H1 (cell line): ENCODE measurements around the gene HOXB9. TPM values are rescaled to one million over a fixed set of nuclear protein-coding genes. Genes with fewer than 3 reads are reported as not detected.

ENCODE experiments used
- CTCF ChIA-PET: fragments of 300-600 bp; sonication (Branson Sonifier 250); formaldehyde crosslinking; loops from one replicate; lab custom pipeline; 2021; ENCODE audit not compliant: partially characterized antibody; lab: Charles Lee
- POLR2A ChIA-PET: fragments of 300-600 bp; sonication (Branson Sonifier 250); formaldehyde crosslinking; loops from one replicate; lab custom pipeline; 2021; ENCODE audit warnings: inconsistent platforms; ENCODE audit not compliant: partially characterized antibody; lab: Charles Lee
- DNase-seq, 2 experiments: peaks; one replicate each; pipeline versions ENCODE4 v3.0.0 to v3.0.0-alpha.2; 2010 to 2022; ENCODE audit warnings: low spot score in 2 of 2, low read depth in 1 of 2, mixed read lengths in 1 of 2
- FAIRE-seq: peaks from 2 replicates; lab custom pipeline; 2011; peaks lifted over from hg19 to GRCh38; lab: Jason Lieb, UNC
- H2AFZ ChIP-seq: 2 replicates; pipeline ENCODE4 v1.8.1; 2012; ENCODE audit warnings: low read length, inconsistent platforms
- H2AK5ac ChIP-seq: 2 replicates; pipeline ENCODE4 v1.6.1; 2013; ENCODE audit warnings: low read depth, low read length
- H2BK120ac ChIP-seq: replicated peaks from 2 replicates; pipeline ENCODE3; 2013; ENCODE audit warnings: low read depth, low read length, inconsistent platforms
- H2BK12ac ChIP-seq: 2 replicates; pipeline ENCODE4 v1.6.1; 2013; ENCODE audit warnings: low read depth, low read length
- H2BK15ac ChIP-seq: 2 replicates; pipeline ENCODE4 v1.6.1; 2013; ENCODE audit warnings: low read length
- H2BK20ac ChIP-seq: 2 replicates; pipeline ENCODE4 v1.6.1; 2013; ENCODE audit warnings: low read length
- H2BK5ac ChIP-seq: 2 replicates; pipeline ENCODE4 v1.6.1; 2013; ENCODE audit warnings: low read depth, low read length
- H3K14ac ChIP-seq: 2 replicates; pipeline ENCODE4 v1.6.1; 2013; ENCODE audit warnings: inconsistent platforms; ENCODE audit not compliant: insufficient read length
- H3K18ac ChIP-seq: 2 replicates; pipeline ENCODE4 v1.6.1; 2013; ENCODE audit warnings: low read length; ENCODE audit errors: extremely low read depth
- H3K23ac ChIP-seq: 2 replicates; pipeline ENCODE4 v1.6.1; 2013; ENCODE audit warnings: inconsistent platforms; ENCODE audit not compliant: insufficient read length
- H3K23me2 ChIP-seq: 2 replicates; pipeline ENCODE4 v1.6.1; 2013; ENCODE audit warnings: low read depth, low read length
- H3K27ac ChIP-seq: 2 replicates; pipeline ENCODE4 v1.6.1; 2011; ENCODE audit warnings: low read depth, low read length, inconsistent platforms
- H3K27me3 ChIP-seq, 4 experiments: replicated peaks in 1 of 4; 1 replicate in 1 of 4; 2 replicates in 3 of 4; pipeline versions ENCODE4 v1.6.1 to v1.8.1; 2011 to 2013; ENCODE audit warnings: low read length in 3 of 4, mild to moderate bottlenecking in 3 of 4, inconsistent platforms in 2 of 4, mixed read lengths in 2 of 4, moderate library complexity in 1 of 4; ENCODE audit not compliant: control insufficient read depth in 3 of 4, insufficient read depth in 3 of 4; ENCODE audit errors: extremely low read depth in 1 of 4
- H3K36me3 ChIP-seq, 4 experiments: 2 replicates each; pipeline versions ENCODE4 v1.6.1 to v1.8.1; 2011 to 2013; ENCODE audit warnings: mild to moderate bottlenecking in 4 of 4, low read length in 3 of 4, moderate library complexity in 2 of 4, control low read depth in 1 of 4, inconsistent platforms in 1 of 4; ENCODE audit not compliant: insufficient read depth in 4 of 4, control insufficient read depth in 2 of 4
- H3K4ac ChIP-seq: replicated peaks from 2 replicates; pipeline ENCODE3; 2013; ENCODE audit warnings: low read length, low read depth, mixed read lengths, inconsistent platforms; ENCODE audit not compliant: insufficient read length
- H3K4me1 ChIP-seq, 4 experiments: replicated peaks in 1 of 4; 1 replicate in 1 of 4; 2 replicates in 3 of 4; pipeline versions ENCODE4 v1.6.1 to v1.8.1; 2011 to 2013; ENCODE audit warnings: low read length in 3 of 4, inconsistent platforms in 2 of 4, mixed read lengths in 1 of 4; ENCODE audit not compliant: insufficient read depth in 4 of 4, control insufficient read depth in 3 of 4
- H3K4me2 ChIP-seq, 2 experiments: 2 replicates each; pipeline versions ENCODE4 v1.6.1 to v1.8.1; 2011 to 2013; ENCODE audit warnings: low read depth in 2 of 2, low read length in 2 of 2, control low read depth in 1 of 2, inconsistent platforms in 1 of 2, mild to moderate bottlenecking in 1 of 2; ENCODE audit not compliant: insufficient read depth in 1 of 2
- H3K4me3 ChIP-seq, 4 experiments: fragments of 200-600, 300-600 bp in 1 of 4; sonication (generic), shearing (Covaris generic), sonication (Bioruptor Twin) in 1 of 4; 2 replicates each; pipeline versions ENCODE4 v1.5.1 to v1.8.1; 2011 to 2016; ENCODE audit warnings: low read length in 4 of 4, low read depth in 3 of 4, control low read depth in 2 of 4, inconsistent platforms in 2 of 4, mild to moderate bottlenecking in 2 of 4, mixed read lengths in 1 of 4, moderate library complexity in 1 of 4; ENCODE audit not compliant: insufficient read depth in 2 of 4; ENCODE audit errors: extremely low read depth in 1 of 4
- H3K56ac ChIP-seq: replicated peaks from 2 replicates; pipeline ENCODE3; 2013; ENCODE audit warnings: low read depth, mild to moderate bottlenecking, mixed read lengths, low read length, inconsistent platforms; ENCODE audit not compliant: insufficient read length
- H3K79me1 ChIP-seq: 2 replicates; pipeline ENCODE4 v1.6.1; 2013; ENCODE audit warnings: low read depth, low read length, control low read depth
- H3K79me2 ChIP-seq, 2 experiments: 2 replicates each; pipeline versions ENCODE4 v1.6.1 to v1.8.1; 2012 to 2013; ENCODE audit warnings: low read length in 2 of 2, mild to moderate bottlenecking in 2 of 2, inconsistent platforms in 1 of 2; ENCODE audit not compliant: insufficient read depth in 2 of 2, control insufficient read depth in 1 of 2
- H3K9ac ChIP-seq, 4 experiments: replicated peaks in 1 of 4; 1 replicate in 1 of 4; 2 replicates in 3 of 4; pipeline versions ENCODE4 v1.6.1 to v1.8.1; 2011 to 2013; ENCODE audit warnings: low read depth in 3 of 4, low read length in 3 of 4, control low read depth in 2 of 4, mild to moderate bottlenecking in 2 of 4, moderate library complexity in 2 of 4, inconsistent platforms in 1 of 4; ENCODE audit errors: extremely low read depth in 1 of 4
- H3K9me3 ChIP-seq, 2 experiments: 2 replicates each; pipeline versions ENCODE4 v1.6.1 to v1.8.1; 2012 to 2013; ENCODE audit warnings: mild to moderate bottlenecking in 2 of 2, moderate library complexity in 2 of 2, control low read depth in 1 of 2, inconsistent platforms in 1 of 2, low read depth in 1 of 2, low read length in 1 of 2, mixed read lengths in 1 of 2; ENCODE audit not compliant: insufficient read depth in 2 of 2
- H4K20me1 ChIP-seq, 2 experiments: replicated peaks in 1 of 2; 2 replicates each; pipeline versions ENCODE3 to v1.8.1; 2011 to 2013; ENCODE audit warnings: inconsistent platforms in 2 of 2, low read length in 2 of 2, mild to moderate bottlenecking in 1 of 2; ENCODE audit not compliant: insufficient read depth in 2 of 2, control insufficient read depth in 1 of 2
- H4K5ac ChIP-seq: 2 replicates; pipeline ENCODE4 v1.6.1; 2013; ENCODE audit warnings: low read length, low read depth, mixed read lengths, inconsistent platforms; ENCODE audit not compliant: insufficient read length
- H4K8ac ChIP-seq: 2 replicates; pipeline ENCODE4 v1.8.0; 2013; ENCODE audit warnings: mild to moderate bottlenecking, moderate library complexity, low read length, inconsistent platforms; ENCODE audit not compliant: insufficient read depth; ENCODE audit errors: extremely low read depth
- H4K91ac ChIP-seq: replicated peaks from 2 replicates; pipeline ENCODE3; 2013; ENCODE audit warnings: low read length, mixed read lengths, inconsistent platforms; ENCODE audit not compliant: insufficient read length
- EZH2 ChIP-seq: fragments of 200-600 bp; sonication (generic); IDR thresholded peaks from 2 replicates; pipeline ENCODE4 v1.7.1; 2012; ENCODE audit warnings: low read depth, mild to moderate bottlenecking, moderate library complexity, low read length, inconsistent platforms; ENCODE audit not compliant: severe bottlenecking
- GTF2F1 ChIP-seq: IDR thresholded peaks from 2 replicates; pipeline ENCODE4 v1.6.1; 2012; ENCODE audit warnings: low read depth, low read length, improper control_type of control experiment, borderline replicate concordance
- MAFK ChIP-seq: IDR thresholded peaks from 2 replicates; pipeline ENCODE4 v1.6.1; 2012; ENCODE audit warnings: low read depth, mild to moderate bottlenecking, improper control_type of control experiment, low read length
- SUZ12 ChIP-seq: fragments of 200-600 bp; sonication (generic); IDR thresholded peaks from 2 replicates; pipeline ENCODE4 v1.6.1; 2012; ENCODE audit warnings: mild to moderate bottlenecking, inconsistent platforms, low read length, moderate library complexity, mixed read lengths
- WGBS, 2 experiments: shearing (Covaris generic) in 1 of 2; methylation state at CpG; one replicate each; pipeline versions ENCODE4 v1.1.6 to v1.1.7; 2013 to 2015; ENCODE audit warnings: low lambda C conversion rate in 2 of 2, mixed read lengths in 2 of 2, inconsistent platforms in 1 of 2, low coverage in 1 of 2, missing lambda C conversion rate in 1 of 2; ENCODE audit not compliant: insufficient replicate concordance in 2 of 2, insufficient coverage in 1 of 2, insufficient read length in 1 of 2; ENCODE audit errors: extremely low coverage in 1 of 2, missing lambda C conversion rate in 1 of 2; 5-methylcytosine and 5-hydroxymethylcytosine counted together
- polyA plus RNA-seq, 7 experiments: library from polyadenylated mRNA; depleted of rRNA in 3 of 7; stranded (reverse) in 5 of 7; unstranded in 2 of 7; fragments of >200 nt in 5 of 7; fragments of 200-250 nt in 2 of 7; gene quantifications; 1 replicate in 5 of 7; 2 replicates in 1 of 7; 4 replicates in 1 of 7; pipeline versions ENCODE4 v1.2.1 to v1.2.3, GENCODE V29; 2011 to 2013; ENCODE audit warnings: missing spikeins in 2 of 7, mixed read lengths in 2 of 7
- total RNA-seq: library from RNA; stranded (reverse); fragmentation: NEBNext Ultra II Directional; extraction: Animal tissue kit (Norgen Biotek cat#: 25700); gene quantifications from 2 replicates; pipeline ENCODE4 v1.2.1, GENCODE V29; 2021

Gene HOXB9
- total and polyA plus RNA-seq, 2 of the 8 experiments (the other 6 are each of a cell fraction or from before 2014, with no cell fraction given): not detected

GRCh38 chr17:48631693-48632578, 5.8 kb upstream of the HOXB9 start:
- Histone ChIP-seq H4K20me1 (peaks cover 44 to 45% of the 10 kb centered on the region in 2 experiments), H3K36me3 (no peaks in the 10 kb centered on the region; a peak in 1 of 8 replicates), H2AFZ (no peak overlapping the region), H3K27me3 (peaks cover 97 to 100% (median 99%) of the 10 kb centered on the region in 4 experiments), H4K8ac (no peak overlapping the region), H3K27ac (no peak overlapping the region), H2BK120ac (no peak overlapping the region), H2BK20ac (no peak overlapping the region), H3K9ac (no peak overlapping the region), H2BK15ac (no peak overlapping the region), H3K4me2 (no peak overlapping the region), H3K56ac (no peak overlapping the region), H3K4me1 (peaks cover 0 to 5% (median 2%) of the 10 kb centered on the region in 4 experiments; a peak in 4 of 7 replicates), H2BK12ac (peak overlapping the region; percentile 68), H3K14ac (no peak overlapping the region), H3K79me2 (no peaks in the 10 kb centered on the region), H3K9me3 (no peaks in the 10 kb centered on the region), H4K5ac (no peak overlapping the region), H2BK5ac (no peak overlapping the region), H3K4ac (no peak overlapping the region), H3K23ac (no peak overlapping the region), H3K18ac (peak overlapping the region; percentile 48; the same call in 1 of the 2 replicates), H4K91ac (no peak overlapping the region), H2AK5ac (peak overlapping the region; percentile 65; the same call in 1 of the 2 replicates), H3K23me2 (0 out of 2 replicates have a peak, but pooled peaks cover 2% of the 10 kb centered on the region), H3K79me1 (no peaks in the 10 kb centered on the region), H3K4me3 (no peak overlapping the region)
- FAIRE-seq: no peak
- 28% methylated on average over 7 of the region's 7 CpGs; no CpG with 5 or more reads in 1 of the 2 experiments for WGBS, 2 experiments
- POLR2A ChIA-PET: interaction anchor here (0.7 to 1.0 kb wide), 2 partner anchors 9 to 107 kb away, joined by 3 read pairs; no protein-coding TSS in a partner anchor
- CTCF ChIA-PET: interaction anchor here (0.7 to 1.9 kb wide), 14 partner anchors 9 to 247 kb away, joined by 3 to 5 read pairs (median 3); no protein-coding TSS in a partner anchor
- TF ChIP-seq SUZ12: peak; percentile 67
- TF ChIP-seq EZH2: peak; percentile 49
- TF ChIP-seq MAFK: no peak
- TF ChIP-seq GTF2F1: no peak
- DNase-seq: no peak
